Right cardiac atrium (tissue), 5 donors: ENCODE measurements around the gene ZIC4. TPM values are rescaled to one million over a fixed set of nuclear protein-coding genes. Genes with fewer than 3 reads are reported as not detected.

ENCODE experiments used
- ATAC-seq, 2 donors: fragments of 200-7000 bp; cut with Tn5 transposase; one replicate each; pipeline versions ENCODE4 v1.8.0 to v1.9.1; 2020; ENCODE audit warnings: moderate library complexity in 2 of 2, mild to moderate bottlenecking in 1 of 2
- DNase-seq, 3 donors: peaks; one replicate each; pipeline ENCODE4 v3.0.0-alpha.2; 2020
- H3K27ac ChIP-seq: one replicate; pipeline ENCODE4 v1.5.1; 2013; ENCODE audit warnings: mild to moderate bottlenecking, low read length, control low read depth, moderate library complexity
- H3K27me3 ChIP-seq: one replicate; pipeline ENCODE4 v1.6.1; 2013; ENCODE audit not compliant: control insufficient read depth, insufficient read depth
- H3K4me1 ChIP-seq: one replicate; pipeline ENCODE4 v1.6.1; 2013; ENCODE audit warnings: low read length; ENCODE audit not compliant: control insufficient read depth, insufficient read depth
- H3K4me3 ChIP-seq: one replicate; pipeline ENCODE4 v1.5.1; 2013; ENCODE audit warnings: low read length, control low read depth
- H3K9me3 ChIP-seq: one replicate; pipeline ENCODE4 v1.6.1; 2013; ENCODE audit warnings: low read length; ENCODE audit not compliant: control insufficient read depth
- WGBS: extraction: QIAGEN DNeasy Blood & Tissue Kit; methylation state at CpG from one replicate; pipeline ENCODE4 v1.1.7; 2013; 5-methylcytosine and 5-hydroxymethylcytosine counted together
- intact Hi-C, 4 donors: fragments of 100-400 bp; cut with DNase I; formaldehyde crosslinking; loops; one replicate each; pipeline versions ENCODE4 v1.11.0 to v1.14.0; 2022 to 2023
- polyA plus RNA-seq: library from polyadenylated mRNA; stranded (reverse); fragments of 200-250 nt; gene quantifications from one replicate; pipeline ENCODE4 v1.2.3, GENCODE V29; 2013
- total RNA-seq, 4 donors: library from RNA; stranded (reverse); fragmentation: NEBNext Ultra II Directional; extraction: Animal tissue kit (Norgen Biotek cat#: 25700); gene quantifications; one replicate each; pipeline ENCODE4 v1.2.1, GENCODE V29; 2021
- donor health status: healthy with polysubstance abuse.
- donor health status: DM: no; HTN: yes; CAD: no.
- donor health status: DM: no; HTN: no; CAD: no.
- donor health status: DM: no; HTN: yes; CAD: no; lungs with severe emphysema.
- donor health status: DM: yes; HTN: yes; CAD: no.

The ZIC4 gene
- total and polyA plus RNA-seq, 5 donors: not detected

- Histone ChIP-seq H3K27ac (no peak overlapping the region), H3K9me3 (no peaks in the 10 kb centered on the region), H3K27me3 (peaks cover 10% of the 10 kb centered on the region), H3K4me3 (no peak overlapping the region), H3K4me1 (no peaks in the 10 kb centered on the region)
- ATAC-seq: no peak
- 11% methylated on average over 12 of the region's 12 CpGs for WGBS
- peak; percentile 22 to 57 (median 37) for DNase-seq
- intact Hi-C loops: no loop called here
These were observed 44.6 kb downstream of the ZIC4 start for GRCh38 chr3:147361454-147362420.

DNA sequence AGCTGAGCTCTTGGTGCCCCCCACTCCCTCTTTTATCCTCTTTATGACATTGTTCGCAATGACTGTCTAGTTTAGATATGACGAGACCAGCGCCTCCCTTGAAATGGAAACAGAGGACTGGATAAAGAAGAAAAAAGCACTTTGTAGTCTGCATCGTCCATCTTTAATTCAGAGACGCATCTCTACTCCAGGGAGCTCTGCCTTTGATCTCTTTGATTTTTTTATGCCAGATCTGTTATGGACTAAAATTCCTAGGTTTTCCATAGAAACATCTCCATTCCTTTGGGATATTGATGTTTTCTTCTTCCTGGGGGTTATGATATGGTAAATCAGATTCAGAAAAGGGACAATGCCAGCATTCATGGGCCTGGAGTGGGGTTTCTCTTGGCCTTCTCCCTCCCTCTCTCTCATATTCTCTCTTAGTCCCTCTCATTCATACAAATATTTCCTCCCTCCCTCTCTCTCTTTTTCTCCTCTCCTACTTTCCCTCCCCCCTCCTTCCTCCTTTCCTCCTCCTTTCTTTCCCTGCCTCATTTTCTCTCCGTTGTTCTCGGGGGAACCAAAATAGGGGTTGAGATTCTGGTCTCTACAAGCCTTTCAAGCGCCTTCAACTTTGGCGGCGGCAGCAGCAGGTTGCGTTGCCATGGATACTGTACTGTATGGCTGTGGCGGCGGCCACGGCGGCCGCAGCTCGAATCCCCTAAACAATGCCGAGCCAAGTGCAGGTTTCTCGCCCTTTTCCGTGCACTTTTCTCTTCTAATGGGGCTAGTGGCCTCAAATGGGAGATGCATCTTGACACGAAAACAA lies 45.5 kb downstream of the ZIC4 start:
- H3K27ac ChIP-seq: no peak overlapping the region
- intact Hi-C loops: no loop called here
- no peak for DNase-seq
- H3K4me3 ChIP-seq: no peak overlapping the region
- H3K27me3 ChIP-seq: peaks cover 11% of the 10 kb centered on the region
- WGBS: 9% methylated on average over 21 of the region's 21 CpGs
- ATAC-seq: no peak
- no peaks in the 10 kb centered on the region for H3K4me1 ChIP-seq
- H3K9me3 ChIP-seq: no peaks in the 10 kb centered on the region

GRCh38 chr3:147360051-147360439 lies 46.3 kb downstream of the ZIC4 start:
- intact Hi-C loops: no loop called here
- H3K27me3 ChIP-seq: peaks cover 11% of the 10 kb centered on the region
- WGBS: 45% methylated on average over 5 of the region's 5 CpGs
- no peaks in the 10 kb centered on the region for H3K9me3 ChIP-seq
- no peak overlapping the region for H3K4me3 ChIP-seq
- no peak for ATAC-seq
- DNase-seq: no peak
- no peak overlapping the region for H3K27ac ChIP-seq
- no peaks in the 10 kb centered on the region for H3K4me1 ChIP-seq

- ATAC-seq: no peak
- Histone ChIP-seq H3K9me3 (no peaks in the 10 kb centered on the region), H3K27ac (no peak overlapping the region), H3K27me3 (peaks cover 11% of the 10 kb centered on the region), H3K4me1 (no peaks in the 10 kb centered on the region), H3K4me3 (no peak overlapping the region)
- intact Hi-C loops: no loop called here
- peak in 1 of 3 donors; percentile 26 for DNase-seq
- WGBS: 12% methylated on average over 45 of the region's 45 CpGs
These were observed 46.9 kb downstream of the ZIC4 start for GRCh38 chr3:147359177-147360050.

DNA sequence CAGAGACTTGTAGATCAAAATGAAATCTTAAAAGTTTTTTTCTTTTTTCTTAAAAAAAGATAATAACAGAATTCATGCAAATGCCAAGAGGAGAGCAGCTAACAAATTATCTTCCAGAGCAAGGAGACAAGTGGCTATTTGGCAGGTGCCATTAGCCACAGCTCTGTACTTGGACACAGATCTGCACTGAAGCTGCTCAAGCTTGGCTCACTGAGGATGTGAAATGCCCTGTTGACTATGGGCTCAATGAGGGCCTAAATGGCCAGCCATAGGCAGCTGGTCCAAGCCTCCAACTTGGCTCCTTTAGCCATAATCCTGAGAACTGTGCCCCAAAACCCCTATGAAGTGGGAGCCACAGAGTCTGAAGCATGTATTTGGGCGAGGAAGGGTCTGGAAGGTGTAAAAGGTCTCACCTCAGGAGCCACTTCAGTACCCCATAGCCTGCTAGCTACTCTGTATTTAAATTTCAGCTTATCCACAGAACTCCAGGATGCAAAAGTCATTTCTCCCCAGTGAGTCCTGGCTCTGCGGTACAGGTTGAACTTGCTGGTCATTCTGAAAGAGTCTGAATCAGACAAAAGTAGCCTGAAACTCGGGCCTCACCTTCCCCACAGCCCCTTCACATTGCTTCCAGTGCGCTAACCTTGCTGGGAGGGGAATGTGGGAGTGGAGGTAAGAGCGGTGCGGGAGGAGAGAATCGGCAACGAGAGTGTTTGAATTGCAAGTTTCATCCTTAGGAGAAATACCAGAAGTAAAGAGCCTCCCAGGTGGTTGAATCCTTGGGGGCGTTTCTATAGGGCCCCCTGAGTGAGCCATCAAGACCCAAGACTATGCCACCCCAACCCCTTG lies 48.0 kb downstream of the ZIC4 start:
- peaks cover 11% of the 10 kb centered on the region for H3K27me3 ChIP-seq
- no peaks in the 10 kb centered on the region for H3K4me1 ChIP-seq
- no peak for DNase-seq
- no peak overlapping the region for H3K27ac ChIP-seq
- WGBS: 4% methylated on average over 9 of the region's 9 CpGs
- no peaks in the 10 kb centered on the region for H3K9me3 ChIP-seq
- no peak for ATAC-seq
- H3K4me3 ChIP-seq: no peak overlapping the region
- intact Hi-C loops: no loop called here

GRCh38 chr3:147356909-147357900 lies 49.1 kb downstream of the ZIC4 start:
- no peaks in the 10 kb centered on the region for H3K4me1 ChIP-seq
- no peaks in the 10 kb centered on the region for H3K9me3 ChIP-seq
- WGBS: 7% methylated on average over 29 of the region's 29 CpGs
- DNase-seq (no peak), ATAC-seq (no peak)
- peaks cover 16% of the 10 kb centered on the region for H3K27me3 ChIP-seq
- H3K27ac ChIP-seq: no peak overlapping the region
- intact Hi-C loops: no loop called here
- no peak overlapping the region for H3K4me3 ChIP-seq

DNA sequence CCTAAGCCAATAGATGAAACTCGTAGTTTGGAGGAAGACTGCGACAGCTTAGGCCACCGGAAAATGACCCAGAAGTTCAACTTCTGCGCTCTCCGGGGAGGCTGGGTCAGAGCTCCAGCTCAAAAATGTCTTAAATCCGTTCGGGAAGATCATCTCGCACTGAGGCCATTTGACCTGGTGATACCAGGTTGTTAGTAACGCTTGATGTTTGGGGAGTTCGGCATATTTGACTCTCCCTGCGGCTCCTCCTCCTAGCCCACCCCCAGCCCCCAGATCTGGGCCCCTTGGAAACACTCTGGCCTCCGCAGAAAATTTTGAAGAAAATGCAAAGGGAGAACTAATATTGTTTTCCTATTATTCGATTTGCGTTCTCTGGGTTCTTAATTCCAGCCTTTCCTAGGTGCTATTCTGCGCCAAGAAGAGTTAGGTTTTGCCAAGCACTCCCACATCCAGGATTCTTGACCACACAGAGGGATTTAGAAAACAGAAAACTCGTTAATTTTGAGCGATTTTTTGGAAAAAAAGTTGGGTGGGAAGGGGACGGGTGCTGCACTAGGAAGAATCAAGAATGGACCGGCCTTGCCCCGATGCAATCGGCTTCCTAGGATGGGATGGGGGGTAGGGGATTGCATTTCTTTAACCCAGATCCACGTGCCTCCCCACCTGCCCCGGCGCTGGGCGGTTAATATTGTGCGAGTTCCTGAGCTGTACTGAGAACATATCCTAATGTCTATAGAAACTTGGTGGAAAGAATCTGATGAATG lies 50.0 kb downstream of the ZIC4 start:
- DNase-seq: no peak
- WGBS: 5% methylated on average over 26 of the region's 26 CpGs
- Histone ChIP-seq H3K4me3 (no peak overlapping the region), H3K9me3 (no peaks in the 10 kb centered on the region), H3K27me3 (peaks cover 16% of the 10 kb centered on the region), H3K4me1 (no peaks in the 10 kb centered on the region), H3K27ac (no peak overlapping the region)
- ATAC-seq: no peak
- intact Hi-C loops: no loop called here

GRCh38 chr3:147355753-147356090 lies 50.6 kb downstream of the ZIC4 start:
- peaks cover 16% of the 10 kb centered on the region for H3K27me3 ChIP-seq

More at GRCh38 chr3:147355753-147356090, 50.6 kb downstream of the ZIC4 start:
- no peak for DNase-seq
- H3K4me3 ChIP-seq: no peak overlapping the region
- intact Hi-C loops: no loop called here
- no peak overlapping the region for H3K27ac ChIP-seq
- H3K9me3 ChIP-seq: no peaks in the 10 kb centered on the region
- no peaks in the 10 kb centered on the region for H3K4me1 ChIP-seq
- 11% methylated on average over 4 of the region's 4 CpGs for WGBS
- no peak for ATAC-seq
